ACC112 (cell line): ENCODE results near the gene NAB1.

Experiments
- H2AFZ ChIP-seq: fragments of 200-600 bp; sonication (generic); one replicate; pipeline ENCODE4 v1.6.0; 2017; ENCODE audit warnings: antibody characterized with exemption, low read length; ENCODE audit not compliant: unreplicated experiment
- H3K27ac ChIP-seq: fragments of 200-600 bp; sonication (generic); 2 replicates; pipeline ENCODE4 v1.5.1; 2014; ENCODE audit warnings: low read depth, mild to moderate bottlenecking, antibody characterized with exemption, low read length, moderate library complexity
- H3K27me3 ChIP-seq: fragments of 200-600 bp; sonication (generic); 2 replicates; pipeline ENCODE4 v1.6.1; 2014; ENCODE audit warnings: mild to moderate bottlenecking, antibody characterized with exemption, low read length, moderate library complexity, mixed read lengths; ENCODE audit not compliant: insufficient read depth
- H3K36me3 ChIP-seq: fragments of 200-600 bp; sonication (generic); 2 replicates; pipeline ENCODE4 v1.6.1; 2016; ENCODE audit warnings: mild to moderate bottlenecking, antibody characterized with exemption, low read length, moderate library complexity, mixed read lengths; ENCODE audit not compliant: insufficient read depth
- H3K4me1 ChIP-seq: fragments of 200-600 bp; sonication (generic); one replicate; pipeline ENCODE4 v1.6.1; 2016; ENCODE audit warnings: low read length, mixed read lengths; ENCODE audit not compliant: insufficient read depth, unreplicated experiment, control insufficient read depth
- H3K4me3 ChIP-seq: fragments of 200-600 bp; sonication (generic); 2 replicates; pipeline ENCODE4 v1.5.1; 2014; ENCODE audit warnings: mild to moderate bottlenecking, low read depth, low read length
- H3K79me2 ChIP-seq: fragments of 200-600 bp; sonication (generic); one replicate; pipeline ENCODE4 v1.6.0; 2016; ENCODE audit warnings: low read length; ENCODE audit not compliant: control insufficient read depth, unreplicated experiment, insufficient read depth

Gene NAB1

GRCh38 chr2:190670182-190670946, 21.5 kb downstream of the NAB1 start:
- Histone ChIP-seq H3K4me1 (peaks cover 3% of the 10 kb centered on the region), H3K27ac (no peak overlapping the region), H3K79me2 (peaks cover 14% of the 10 kb centered on the region), H3K36me3 (peaks cover 25% of the 10 kb centered on the region), H3K4me3 (no peak overlapping the region), H2AFZ (no peak overlapping the region), H3K27me3 (no peaks in the 10 kb centered on the region)

- peaks cover 2% of the 10 kb centered on the region for H3K79me2 ChIP-seq
- H2AFZ ChIP-seq: no peak overlapping the region
- H3K27ac ChIP-seq: no peak overlapping the region
- peaks cover 22% of the 10 kb centered on the region for H3K36me3 ChIP-seq
- no peaks in the 10 kb centered on the region for H3K27me3 ChIP-seq
- no peak overlapping the region for H3K4me3 ChIP-seq
- no peaks in the 10 kb centered on the region for H3K4me1 ChIP-seq
These were observed 26.2 kb downstream of the NAB1 start for GRCh38 chr2:190674966-190675650.

GRCh38 chr2:190677255-190677654, 28.4 kb downstream of the NAB1 start:
- Histone ChIP-seq H3K36me3 (peaks cover 9% of the 10 kb centered on the region; the same call in 1 of the 2 replicates), H3K4me3 (no peak overlapping the region), H2AFZ (no peak overlapping the region), H3K79me2 (peaks cover 2% of the 10 kb centered on the region), H3K27ac (no peak overlapping the region), H3K4me1 (peaks cover 10% of the 10 kb centered on the region), H3K27me3 (no peaks in the 10 kb centered on the region)

- Histone ChIP-seq H3K27me3 (no peaks in the 10 kb centered on the region), H3K79me2 (peaks cover 2% of the 10 kb centered on the region), H3K36me3 (peaks cover 9% of the 10 kb centered on the region; the same call in 1 of the 2 replicates), H2AFZ (no peak overlapping the region), H3K27ac (no peak overlapping the region), H3K4me1 (peaks cover 12% of the 10 kb centered on the region), H3K4me3 (no peak overlapping the region)
These were observed 29.7 kb downstream of the NAB1 start for GRCh38 chr2:190678444-190679162.

- Histone ChIP-seq H3K4me3 (no peak overlapping the region), H2AFZ (no peak overlapping the region), H3K27me3 (no peaks in the 10 kb centered on the region), H3K27ac (no peak overlapping the region), H3K36me3 (peaks cover 9% of the 10 kb centered on the region; the same call in 1 of the 2 replicates), H3K4me1 (peaks cover 12% of the 10 kb centered on the region), H3K79me2 (peaks cover 2% of the 10 kb centered on the region)
These were observed 30.5 kb downstream of the NAB1 start for GRCh38 chr2:190679391-190679790.

- H3K4me3 ChIP-seq: no peak overlapping the region
- H2AFZ ChIP-seq: no peak overlapping the region
- H3K36me3 ChIP-seq: peaks cover 6% of the 10 kb centered on the region; the same call in 1 of the 2 replicates
- no peak overlapping the region for H3K27ac ChIP-seq
- peaks cover 12% of the 10 kb centered on the region for H3K4me1 ChIP-seq
- H3K79me2 ChIP-seq: peaks cover 2% of the 10 kb centered on the region
- no peaks in the 10 kb centered on the region for H3K27me3 ChIP-seq
These were observed 31.1 kb downstream of the NAB1 start for GRCh38 chr2:190679813-190680591.

GRCh38 chr2:190682168-190682567, 33.3 kb downstream of the NAB1 start:
- Histone ChIP-seq H2AFZ (no peak overlapping the region), H3K36me3 (peaks cover 4% of the 10 kb centered on the region; the same call in 1 of the 2 replicates), H3K27ac (no peak overlapping the region), H3K79me2 (peaks cover 2% of the 10 kb centered on the region), H3K4me1 (peaks cover 12% of the 10 kb centered on the region), H3K27me3 (no peaks in the 10 kb centered on the region), H3K4me3 (no peak overlapping the region)

- no peak overlapping the region for H3K27ac ChIP-seq
- H3K27me3 ChIP-seq: no peaks in the 10 kb centered on the region
- H2AFZ ChIP-seq: no peak overlapping the region
- H3K79me2 ChIP-seq: no peaks in the 10 kb centered on the region
- H3K36me3 ChIP-seq: peaks cover 16% of the 10 kb centered on the region
- H3K4me1 ChIP-seq: peaks cover 12% of the 10 kb centered on the region
- no peak overlapping the region for H3K4me3 ChIP-seq
These were observed 34.9 kb downstream of the NAB1 start for GRCh38 chr2:190683802-190684201.

- H2AFZ ChIP-seq: no peak overlapping the region
- H3K79me2 ChIP-seq: no peaks in the 10 kb centered on the region
- H3K4me1 ChIP-seq: peaks cover 12% of the 10 kb centered on the region
- no peaks in the 10 kb centered on the region for H3K27me3 ChIP-seq
- peaks cover 19% of the 10 kb centered on the region for H3K36me3 ChIP-seq
- H3K27ac ChIP-seq: no peak overlapping the region
- no peak overlapping the region for H3K4me3 ChIP-seq
These were observed 36.0 kb downstream of the NAB1 start for GRCh38 chr2:190684931-190685330.

- Histone ChIP-seq H2AFZ (no peak overlapping the region), H3K36me3 (peaks cover 19% of the 10 kb centered on the region), H3K27me3 (no peaks in the 10 kb centered on the region), H3K79me2 (no peaks in the 10 kb centered on the region), H3K4me1 (peaks cover 12% of the 10 kb centered on the region), H3K27ac (no peak overlapping the region), H3K4me3 (no peak overlapping the region)
These were observed 36.5 kb downstream of the NAB1 start for GRCh38 chr2:190685333-190685732.
